Spinal cord (tissue), 10 donors: ENCODE data around the gene TCN1. TPM values are rescaled to one million over a fixed set of nuclear protein-coding genes. Genes with fewer than 3 reads are reported as not detected.
"Not testable (repeated sequence)": the region's sequence is repeated elsewhere in the genome, so short reads cannot be mapped to it uniquely, and the experiment has no call there.

Experiments used
- DNase-seq, 6 donors: peaks; one replicate each; pipeline versions ENCODE4 v3.0.0 to v3.0.0-alpha.2; 2013 to 2015; ENCODE audit warnings: low spot score in 6 of 6, low read depth in 4 of 6
- H3K27ac ChIP-seq: one replicate; pipeline ENCODE4 v1.5.1; 2013; ENCODE audit warnings: low read depth, low read length, control low read depth
- H3K27me3 ChIP-seq: one replicate; pipeline ENCODE4 v1.6.1; 2013; ENCODE audit warnings: low read length; ENCODE audit not compliant: control insufficient read depth, insufficient read depth
- H3K36me3 ChIP-seq: one replicate; pipeline ENCODE4 v1.6.1; 2013; ENCODE audit warnings: low read length; ENCODE audit not compliant: control insufficient read depth, insufficient read depth
- H3K4me1 ChIP-seq: one replicate; pipeline ENCODE4 v1.6.1; 2013; ENCODE audit warnings: low read length; ENCODE audit not compliant: control insufficient read depth, insufficient read depth
- H3K4me3 ChIP-seq: one replicate; pipeline ENCODE4 v1.5.1; 2013; ENCODE audit warnings: low read depth, low read length, control low read depth
- H3K9me3 ChIP-seq: one replicate; pipeline ENCODE4 v1.6.1; 2013; ENCODE audit warnings: low read length; ENCODE audit not compliant: control insufficient read depth, insufficient read depth
- WGBS: methylation state at CpG from one replicate; pipeline ENCODE4 v1.1.5; 2013; ENCODE audit warnings: missing lambda C conversion rate; ENCODE audit not compliant: insufficient coverage; 5-methylcytosine and 5-hydroxymethylcytosine counted together
- long read RNA-seq, 4 donors: transcript quantifications; one replicate each; lab custom pipeline, GENCODE V29; 2026
- polyA plus RNA-seq, 2 donors: library from polyadenylated mRNA; unstranded; fragments of 120-200 nt; gene quantifications; one replicate each; pipeline ENCODE4 v1.2.1, GENCODE V29; 2013; ENCODE audit not compliant: insufficient read length in 2 of 2
- total RNA-seq, 2 donors: library from RNA; depleted of rRNA in 1 of 2; stranded (reverse); fragments of 120-200 nt in 1 of 2; fragments of >200 nt in 1 of 2; gene quantifications; one replicate each; pipeline versions ENCODE4 v1.2.3 to v1.2.4, GENCODE V29; 2013 to 2014
- donor health status: healthy.

TCN1 gene
- total RNA-seq = 1 to 10 TPM in 1 of 2 donors, not detected in 1; 7.0 TPM
- not detected for polyA plus RNA-seq
- long read RNA-seq, donor 1 = 0 reads
- long read RNA-seq, donor 2 = 0 reads
- long read RNA-seq, donor 3 = 0 reads
- long read RNA-seq, donor 4 = 0 reads

GRCh38 chr11:59866397-59866796, at the start of gene TCN1:
TSS of gene TCN1 (minus strand) at chr11:59866487. CDS start at chr11:59866470, 17 bp downstream.
- no CpG with 5 or more reads among the region's 3 CpGs for whole genome bisulfite sequencing
- no peaks in the 10 kb centered on the region for H3K4me1 ChIP-seq

GRCh38 chr11:59903569-59903968, 37.3 kb upstream of the TCN1 start:
- H3K9me3 ChIP-seq, H3K4me3 ChIP-seq, H3K36me3 ChIP-seq, DNase-seq, H3K27me3 ChIP-seq, H3K27ac ChIP-seq, H3K4me1 ChIP-seq: not testable (repeated sequence)
- WGBS = no CpG with 5 or more reads among the region's 2 CpGs

More at GRCh38 chr11:59866397-59866796, at the start of gene TCN1:
- no peak for DNase-seq
- H3K9me3 ChIP-seq = peaks cover under 1% of the 10 kb centered on the region
- no peaks in the 10 kb centered on the region for H3K36me3 ChIP-seq
- H3K27me3 ChIP-seq = no peaks in the 10 kb centered on the region
- no peak within 1 kb of the TSS for H3K4me3 ChIP-seq
- H3K27ac ChIP-seq = peak within 1 kb of the TSS; percentile 49

GRCh38 chr11:59901306-59901705, 35.0 kb upstream of the TCN1 start:
- no peak overlapping the region for H3K4me3 ChIP-seq
- H3K4me1 ChIP-seq = no peaks in the 10 kb centered on the region
- no peak overlapping the region for H3K27ac ChIP-seq
- H3K9me3 ChIP-seq = no peaks in the 10 kb centered on the region
- DNase-seq = peak in 2 of 6 donors; percentile 30 to 34
- H3K36me3 ChIP-seq = no peaks in the 10 kb centered on the region
- no peaks in the 10 kb centered on the region for H3K27me3 ChIP-seq
- WGBS = no CpG with 5 or more reads among the region's 1 CpG

GRCh38 chr11:59900366-59901126, 34.3 kb upstream of the TCN1 start:
- H3K27me3 ChIP-seq = no peaks in the 10 kb centered on the region
- WGBS = 60% methylated on average over 1 of the region's 6 CpGs

GRCh38 chr11:59899532-59899931, 33.2 kb upstream of the TCN1 start:
- H3K36me3 ChIP-seq = no peaks in the 10 kb centered on the region
- no peaks in the 10 kb centered on the region for H3K27me3 ChIP-seq
- H3K9me3 ChIP-seq = no peaks in the 10 kb centered on the region
- no peak for DNase-seq
- no peaks in the 10 kb centered on the region for H3K4me1 ChIP-seq
- WGBS = 83% methylated on average over 10 of the region's 11 CpGs
- no peak overlapping the region for H3K4me3 ChIP-seq
- H3K27ac ChIP-seq = no peak overlapping the region

More at GRCh38 chr11:59900366-59901126, 34.3 kb upstream of the TCN1 start:
- Histone ChIP-seq H3K4me1 (no peaks in the 10 kb centered on the region), H3K9me3 (no peaks in the 10 kb centered on the region), H3K27ac (no peak overlapping the region), H3K4me3 (no peak overlapping the region), H3K36me3 (no peaks in the 10 kb centered on the region)
- DNase-seq = peak in 2 of 6 donors; percentile 15 to 49

- 95% methylated on average over 5 of the region's 7 CpGs for WGBS
- Histone ChIP-seq H3K4me1 (no peaks in the 10 kb centered on the region), H3K4me3 (no peak overlapping the region), H3K27me3 (no peaks in the 10 kb centered on the region), H3K9me3 (no peaks in the 10 kb centered on the region), H3K27ac (no peak overlapping the region), H3K36me3 (no peaks in the 10 kb centered on the region)
- DNase-seq = no peak
These were observed 32.4 kb upstream of the TCN1 start for GRCh38 chr11:59898650-59899049.

GRCh38 chr11:59898046-59898445, 31.8 kb upstream of the TCN1 start:
- Histone ChIP-seq H3K4me3 (no peak overlapping the region), H3K36me3 (no peaks in the 10 kb centered on the region), H3K27ac (no peak overlapping the region), H3K27me3 (no peaks in the 10 kb centered on the region), H3K9me3 (no peaks in the 10 kb centered on the region), H3K4me1 (no peaks in the 10 kb centered on the region)
- no peak for DNase-seq
- 95% methylated on average over 30 of the region's 31 CpGs for WGBS

GRCh38 chr11:59894616-59895015, 28.3 kb upstream of the TCN1 start:
- no peak for DNase-seq
- 80% methylated on average over 1 of the region's 1 CpG for WGBS
- no peaks in the 10 kb centered on the region for H3K9me3 ChIP-seq
- no peaks in the 10 kb centered on the region for H3K27me3 ChIP-seq
- no peak overlapping the region for H3K4me3 ChIP-seq
- no peak overlapping the region for H3K27ac ChIP-seq
- H3K36me3 ChIP-seq = no peaks in the 10 kb centered on the region
- H3K4me1 ChIP-seq = no peaks in the 10 kb centered on the region

GRCh38 chr11:59891781-59892181, 25.5 kb upstream of the TCN1 start:
- WGBS = 22% methylated on average over 4 of the region's 4 CpGs
- Histone ChIP-seq H3K4me1 (no peaks in the 10 kb centered on the region), H3K4me3 (no peak overlapping the region), H3K27me3 (no peaks in the 10 kb centered on the region), H3K27ac (no peak overlapping the region), H3K36me3 (no peaks in the 10 kb centered on the region), H3K9me3 (peaks cover 2% of the 10 kb centered on the region)
- DNase-seq = no peak

- H3K27ac ChIP-seq, H3K4me1 ChIP-seq, H3K27me3 ChIP-seq, H3K36me3 ChIP-seq, H3K4me3 ChIP-seq, DNase-seq, H3K9me3 ChIP-seq: not testable (repeated sequence)
These were observed 20.9 kb upstream of the TCN1 start for GRCh38 chr11:59887156-59887555.
